T-helper 2 cell (primary cell): Measurements from ENCODE around the gene TMEM117.

ENCODE experiments used
- DNase-seq, 5 experiments: peaks; one replicate each; pipeline versions ENCODE4 v3.0.0 to v3.0.0-alpha.2; 2012 to 2022
- total RNA-seq, 2 donors: gene quantifications; one replicate each; lab custom pipeline; 2026; lab: John Stamatoyannopoulos, UW

TMEM117 gene
- 1.9 to 4.6 reads per million in 2 donors for total RNA-seq

DNA sequence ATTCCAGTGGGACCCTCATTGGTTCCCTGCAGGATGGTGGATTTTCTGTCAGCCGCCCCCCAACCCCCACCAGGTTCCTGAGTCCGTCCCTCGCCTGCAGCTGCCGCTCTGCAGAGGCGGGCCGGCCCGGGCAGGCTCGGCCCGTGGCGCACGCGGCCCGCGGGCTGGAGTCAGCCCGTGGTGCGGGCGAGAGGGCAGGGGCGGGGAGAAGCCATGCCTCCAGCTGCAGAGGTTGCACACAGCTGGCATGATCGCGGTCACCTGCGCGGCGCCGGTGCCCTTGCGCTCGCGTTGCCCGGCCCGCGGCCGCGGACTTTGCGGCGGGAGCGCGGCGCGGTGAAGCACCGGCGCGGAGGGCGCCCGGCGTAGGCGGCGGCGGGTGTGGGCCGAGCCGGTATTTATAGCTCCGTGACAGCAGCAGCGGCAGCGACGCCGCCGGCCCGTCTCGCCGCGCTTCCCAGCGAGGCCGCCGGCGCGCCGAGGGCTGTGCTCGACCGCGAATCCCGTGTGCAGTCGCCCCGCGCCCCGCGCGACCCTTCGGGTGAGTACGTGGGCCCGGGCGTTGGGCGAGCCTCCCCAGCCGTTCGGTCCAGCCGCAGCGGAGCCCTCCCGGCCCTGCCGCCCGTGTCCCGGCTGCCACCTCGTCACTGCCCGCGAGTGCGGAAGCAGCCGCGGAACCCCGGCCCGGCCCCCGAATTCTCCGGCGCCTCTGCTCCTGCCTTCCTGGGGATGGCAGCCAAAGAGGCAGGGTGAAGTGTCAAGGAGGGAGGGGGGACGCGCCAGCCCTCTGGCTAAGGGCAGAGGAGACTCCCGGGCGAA, at the start of gene TMEM117:
Gene TMEM117, plus strand, starts transcription at position 426 of the 819 bp plus-strand sequence.
- peak; percentile 33 to 64 (median 45) for DNase-seq

DNA sequence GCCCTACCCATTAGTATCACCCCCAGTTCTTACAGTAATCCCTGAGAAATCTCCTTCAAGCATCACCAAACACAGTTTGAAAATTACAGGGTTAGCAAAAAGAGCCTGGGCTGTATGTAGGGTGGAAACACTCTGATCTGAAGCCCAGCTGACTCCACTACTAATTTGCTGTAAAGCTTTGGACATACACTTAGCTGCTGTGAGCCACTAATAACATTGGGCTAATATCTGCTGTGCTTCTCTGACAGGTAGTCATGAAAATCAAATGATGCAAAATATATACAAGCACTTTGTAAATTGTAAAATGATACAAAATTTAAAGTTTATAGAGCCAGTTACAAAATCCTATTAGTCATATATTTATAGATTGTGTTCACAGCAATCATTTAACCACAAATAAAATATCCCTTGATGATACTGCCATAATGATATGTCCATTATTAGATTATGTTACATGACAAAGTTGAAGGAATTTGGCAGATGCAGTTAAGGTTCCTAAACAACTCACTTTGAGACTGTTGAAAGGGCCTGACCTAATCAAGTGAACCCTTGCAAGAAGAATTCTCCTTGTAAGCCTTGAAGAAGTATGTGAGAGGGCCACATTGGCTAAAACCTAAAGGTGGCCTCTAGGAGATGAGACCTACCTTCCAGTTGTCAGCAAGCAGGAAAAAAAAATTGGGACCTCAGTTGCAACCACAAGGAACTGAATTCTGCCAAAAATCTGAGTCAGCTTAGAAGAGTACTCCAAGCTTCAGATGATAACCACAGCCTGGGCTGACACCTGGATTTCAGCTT, 48.8 kb upstream of the TMEM117 start:
- DNase-seq, result no peak

DNA sequence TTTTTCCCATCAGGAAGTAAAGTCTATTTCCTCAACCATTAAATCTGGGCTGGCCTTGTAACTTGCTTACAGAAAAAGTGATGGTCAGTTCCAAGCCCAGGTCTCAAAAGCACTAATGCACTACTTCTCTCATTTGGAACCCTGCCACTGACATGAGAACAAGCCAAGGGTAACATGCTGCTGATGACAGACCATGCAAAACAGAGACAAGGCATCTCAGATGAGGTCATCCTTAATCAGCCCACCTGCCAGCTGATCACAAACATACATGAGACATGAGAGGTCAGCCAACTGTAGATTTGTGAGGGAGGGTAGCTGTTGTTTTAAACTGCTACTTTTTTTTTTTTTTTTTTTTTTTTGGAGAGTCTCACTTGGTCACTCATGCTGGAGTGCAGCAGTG, 45.9 kb upstream of the TMEM117 start:
- DNase-seq, result no peak

GRCh38 chr12:43795716-43796280, 40.1 kb upstream of the TMEM117 start:
- no peak for DNase-seq

- no peak for DNase-seq
These were observed 38.2 kb upstream of the TMEM117 start for GRCh38 chr12:43797561-43798217.

DNA sequence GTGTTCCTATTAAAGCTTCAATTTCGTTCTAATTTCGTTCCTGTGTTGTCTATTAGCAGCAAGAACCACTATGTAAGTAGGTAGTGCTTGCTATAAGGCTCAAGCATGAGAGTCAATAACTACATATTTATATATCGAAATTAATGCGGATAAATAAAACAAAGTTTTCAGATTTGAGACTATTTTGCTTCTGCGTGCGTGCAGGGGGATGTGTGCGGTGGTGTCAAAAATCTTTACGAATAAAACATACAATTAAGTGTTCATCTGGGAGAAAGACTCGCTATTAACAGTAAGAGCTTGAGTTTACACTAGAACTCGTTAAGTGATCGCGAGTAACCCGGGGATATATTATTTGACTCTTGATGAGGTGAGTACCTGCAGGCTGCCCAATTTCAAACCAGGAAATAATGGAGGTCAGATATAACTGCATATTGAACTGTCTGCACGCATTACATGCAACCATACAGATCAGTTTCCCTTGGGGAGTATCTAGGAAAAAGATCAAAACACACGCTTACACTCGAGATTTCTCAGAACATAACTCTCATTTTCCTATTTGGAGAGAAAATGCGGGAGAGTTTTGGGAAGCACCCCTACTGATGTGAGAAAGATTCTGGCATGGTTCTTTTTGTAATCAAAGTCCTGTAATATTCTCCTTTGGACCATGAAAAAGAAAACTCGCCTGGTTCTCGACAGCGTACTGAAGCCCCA, 30.6 kb upstream of the TMEM117 start:
- DNase-seq, result peak in 1 of 5 experiments; percentile 55

DNA sequence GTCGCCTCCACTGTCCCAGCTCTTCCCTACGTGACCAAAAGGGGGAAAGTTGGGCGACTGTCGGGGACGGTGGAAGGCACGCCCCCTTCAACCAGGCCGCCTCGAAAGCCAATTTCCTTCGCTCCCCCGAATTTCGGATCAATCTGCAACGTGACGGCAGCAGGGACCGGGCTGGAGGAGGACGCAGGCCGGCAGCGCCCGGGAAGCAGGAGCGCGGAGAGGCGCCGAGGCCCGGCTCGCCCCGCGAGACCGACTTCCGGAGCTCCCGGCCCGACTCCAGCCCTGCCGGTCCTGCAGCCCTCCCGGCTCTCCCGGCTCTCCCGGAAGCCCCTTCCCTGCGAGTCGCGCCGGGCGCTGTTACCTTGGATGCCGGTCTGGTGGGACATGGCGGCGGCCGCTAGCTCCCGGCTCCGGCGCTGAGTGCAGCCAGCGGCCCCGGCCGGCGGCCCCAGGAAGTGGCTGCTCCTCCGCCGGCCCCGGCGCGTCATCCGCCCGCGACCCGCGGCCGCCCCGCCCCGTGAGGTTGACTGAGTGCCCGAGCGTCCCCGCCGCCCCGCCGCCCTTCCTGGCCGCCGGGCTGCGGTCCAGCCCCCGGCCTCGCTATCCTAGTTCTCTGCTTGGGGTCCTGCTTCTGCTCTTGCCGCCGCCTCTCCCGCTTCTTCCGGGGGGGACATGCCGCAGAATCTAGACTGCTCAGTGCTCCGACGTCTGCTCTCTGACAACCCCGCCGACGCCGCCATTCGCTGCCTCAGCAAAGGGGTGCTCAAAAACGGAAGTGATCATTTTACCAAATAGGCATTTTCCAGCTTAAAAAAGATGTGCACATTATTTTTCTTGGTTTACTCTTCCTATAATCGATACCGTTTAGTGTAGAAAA, 29.8 kb upstream of the TMEM117 start, which contains the start of gene TWF1:
Gene TWF1, minus strand, starts transcription at position 458 of the 877 bp plus-strand sequence. Its CDS starts 72 bp downstream, at position 386.
- peak; percentile 64 to 90 (median 85) for DNase-seq

DNA sequence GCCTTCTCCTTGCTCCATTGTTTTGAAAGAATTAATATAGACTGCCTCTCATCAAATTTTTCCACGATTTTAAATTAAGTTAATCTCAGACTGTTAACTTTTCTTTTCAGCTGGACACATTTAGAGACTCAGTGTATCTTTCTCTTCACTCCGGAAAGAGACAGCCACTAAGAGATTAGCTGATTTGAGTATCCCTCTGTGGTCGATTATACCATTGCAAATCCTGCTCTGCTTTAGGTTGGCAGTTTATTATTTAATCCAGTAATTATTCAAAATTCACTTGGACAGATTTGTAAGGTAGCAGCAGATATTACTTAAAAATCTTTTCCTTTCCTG, 29.2 kb upstream of the TMEM117 start:
- DNase-seq, result peak in 1 of 5 experiments; percentile 45

DNA sequence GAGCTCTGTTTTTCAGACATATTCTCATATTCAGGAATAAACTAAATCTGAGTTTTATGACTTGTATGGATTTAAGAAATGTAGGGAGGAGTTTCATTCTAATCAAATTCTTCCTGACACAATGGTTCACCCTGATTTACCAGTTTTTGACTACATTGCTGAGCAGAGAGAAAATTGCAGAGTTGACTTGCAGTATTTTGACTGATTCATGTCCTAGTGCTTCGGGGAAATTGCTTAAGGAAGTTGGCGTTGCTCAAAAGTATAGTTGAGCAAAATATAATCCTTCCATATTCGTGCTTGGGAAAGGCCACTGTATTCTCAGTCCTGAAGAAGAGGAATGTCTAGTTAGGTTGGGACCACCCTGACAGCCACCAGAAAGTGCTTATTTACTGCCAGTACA, 28.5 kb upstream of the TMEM117 start:
- DNase-seq, result no peak

GRCh38 chr12:43812057-43812456, 23.8 kb upstream of the TMEM117 start:
- no peak for DNase-seq

GRCh38 chr12:43812926-43813325, 23.0 kb upstream of the TMEM117 start:
- DNase-seq, result no peak

DNA sequence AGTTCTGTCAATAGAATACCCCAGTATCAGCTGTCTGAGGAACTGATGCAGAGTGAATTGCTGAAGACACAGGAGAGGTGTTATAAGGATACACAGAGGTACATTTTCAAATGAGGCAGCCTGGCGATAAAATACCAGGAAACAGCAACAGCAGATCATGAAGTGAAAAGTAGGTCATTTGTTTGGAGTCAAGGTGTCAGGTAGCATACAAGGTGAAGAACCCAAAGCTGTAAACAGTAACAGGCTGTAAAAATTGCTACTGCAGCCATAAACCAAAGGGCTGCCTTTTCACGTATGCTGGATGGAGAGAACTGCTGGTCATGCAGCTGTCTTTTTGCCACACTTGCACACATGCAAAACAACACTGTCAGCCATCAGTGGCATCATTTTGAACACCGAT, 20.5 kb upstream of the TMEM117 start:
- peak in 1 of 5 experiments; percentile 27 for DNase-seq

DNA sequence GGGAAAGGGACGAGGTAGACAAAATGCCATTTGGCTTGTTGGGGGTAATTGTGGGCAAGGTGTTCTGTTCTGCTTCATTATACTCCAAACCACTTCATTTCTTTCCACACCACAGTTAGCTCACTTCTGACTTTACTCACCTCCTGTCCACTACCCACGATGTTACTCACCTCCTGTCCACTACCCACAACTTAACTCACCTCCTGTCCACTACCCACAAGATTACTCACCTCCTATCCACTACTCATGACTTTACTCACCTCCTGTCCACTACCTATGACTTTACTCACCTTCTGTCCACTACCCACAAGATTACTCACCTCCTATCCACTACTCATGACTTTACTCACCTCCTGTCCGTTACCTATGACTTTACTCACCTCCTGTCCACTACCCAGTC, 19.7 kb upstream of the TMEM117 start:
- DNase-seq, result no peak

DNA sequence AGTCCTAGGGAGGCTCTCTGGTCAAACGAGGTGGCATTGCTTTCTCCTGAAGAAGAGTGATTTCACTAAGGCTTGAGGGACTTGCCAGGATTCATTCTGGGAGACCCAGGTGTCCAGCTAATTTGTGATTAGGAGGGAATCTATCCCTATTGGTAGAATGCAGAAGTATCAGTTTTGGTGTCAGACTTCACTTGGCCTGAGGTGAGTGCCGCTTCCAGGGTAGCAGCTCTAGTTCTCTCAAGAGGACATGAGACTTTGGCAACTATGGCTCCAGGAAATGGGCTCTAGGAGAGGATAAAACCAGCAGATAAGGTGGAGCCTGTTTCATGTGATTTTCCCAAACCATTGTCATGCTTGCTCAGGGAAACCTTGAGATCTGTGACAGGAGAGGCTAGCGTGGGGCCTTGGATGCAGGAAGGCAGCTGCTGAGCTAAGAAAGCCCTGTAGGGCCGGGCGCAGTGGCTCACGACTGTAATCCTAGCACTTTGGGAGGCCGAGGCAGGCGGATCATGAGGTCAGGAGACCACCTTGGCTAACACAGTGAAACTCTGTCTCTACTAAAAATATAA, 11.6 kb upstream of the TMEM117 start:
- DNase-seq, result no peak

- no peak for DNase-seq
These were observed 9.2 kb upstream of the TMEM117 start for GRCh38 chr12:43826681-43827080.

DNA sequence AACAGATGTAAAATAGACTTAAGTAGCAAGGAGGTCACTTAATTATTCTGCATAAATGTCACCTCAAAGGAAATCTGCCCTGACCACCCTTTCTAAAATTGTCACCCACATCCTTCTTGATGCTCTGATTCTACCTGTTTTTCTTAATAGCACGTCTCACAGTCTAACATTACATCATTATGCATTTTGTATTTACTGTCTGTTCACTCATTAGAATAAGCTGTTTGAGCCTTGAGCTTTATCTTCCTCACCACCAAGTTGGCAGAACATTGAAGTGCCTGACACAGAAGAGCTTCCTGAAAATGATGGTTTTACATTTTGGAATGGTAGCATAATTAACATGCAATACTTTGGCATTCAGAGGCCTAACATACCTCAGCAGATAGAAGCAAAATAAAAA, 8.8 kb upstream of the TMEM117 start:
- DNase-seq, result no peak

GRCh38 chr12:43832463-43833168, 3.3 kb upstream of the TMEM117 start:
- peak in 2 of 5 experiments; percentile 39 to 44 for DNase-seq

DNA sequence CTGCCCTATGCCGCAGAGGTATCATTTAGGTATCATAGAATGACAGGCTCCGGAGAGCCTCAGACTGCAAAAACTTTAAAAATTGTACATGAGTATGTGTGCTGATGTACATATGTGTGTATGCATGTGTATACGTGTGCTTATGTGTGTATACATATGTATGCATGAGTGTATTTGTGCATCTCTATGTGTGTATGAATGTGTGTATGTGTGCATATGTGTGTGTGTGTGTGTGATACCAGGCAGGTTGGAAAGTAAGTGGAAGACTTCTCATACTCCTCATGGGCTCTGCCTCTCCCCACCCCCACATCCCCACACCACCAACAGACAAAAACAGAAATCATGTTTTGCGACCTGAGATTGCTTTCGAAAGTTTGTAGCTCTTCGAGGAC, 621 bp upstream of the TMEM117 start:
- DNase-seq, result peak in 1 of 5 experiments; percentile 35

DNA sequence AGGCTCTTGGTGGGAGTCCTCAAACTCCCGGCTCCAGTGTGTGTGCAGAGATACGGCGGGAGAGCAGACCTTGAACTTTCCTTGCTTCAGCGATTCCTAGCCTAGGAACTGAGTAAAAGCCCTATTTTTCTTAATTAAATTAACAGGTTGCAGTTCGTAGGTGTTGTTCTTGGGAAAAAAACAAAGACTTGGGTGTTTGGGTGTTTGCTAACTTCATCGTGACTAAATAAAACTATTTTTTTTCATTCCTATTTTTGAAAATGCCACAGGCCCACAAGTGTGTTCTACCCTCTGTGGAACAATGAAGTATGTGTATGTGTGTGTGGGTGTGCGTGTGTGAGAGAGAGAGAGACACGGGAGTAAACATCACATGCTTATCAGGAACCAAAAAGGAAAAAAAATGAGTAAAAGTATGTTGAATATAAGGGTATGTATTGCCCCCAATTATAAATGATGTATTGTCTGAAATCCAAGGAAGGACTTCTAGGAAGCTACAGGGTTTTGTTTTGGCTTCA, 651 bp downstream of the TMEM117 start:
- DNase-seq, result peak in 2 of 5 experiments; percentile 7 to 36

DNA sequence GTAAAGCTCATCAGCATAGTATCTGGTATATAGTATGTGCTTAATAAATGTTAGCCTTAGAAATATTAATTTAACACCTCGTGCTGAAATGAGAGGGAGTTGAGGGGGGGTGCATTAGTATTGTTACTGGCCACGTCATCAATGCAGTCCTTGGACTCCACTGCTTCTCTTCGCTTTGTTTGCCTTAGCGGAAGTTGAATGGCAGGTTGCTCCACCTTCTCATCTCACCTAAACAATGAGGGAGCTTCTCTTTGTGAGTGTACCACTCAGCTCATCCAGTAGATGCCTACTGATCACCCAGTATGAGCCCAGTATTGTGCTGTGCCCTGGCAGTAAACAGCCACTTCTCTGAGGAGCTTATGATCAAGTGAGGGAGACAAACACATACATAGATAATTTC, 4.5 kb downstream of the TMEM117 start:
- DNase-seq, result no peak
